Lower lobe of right lung (tissue), 2 donors: ENCODE measurements around the gene PRRT1. TPM values are rescaled to one million over a fixed set of nuclear protein-coding genes. Genes with fewer than 3 reads are reported as not detected.
"Not testable (repeated sequence)": the region's sequence is repeated elsewhere in the genome, so short reads cannot be mapped to it uniquely, and the experiment has no call there.

ENCODE experiments used
- ATAC-seq, 2 donors: fragments of 200-7000 bp; cut with Tn5 transposase; one replicate each; pipeline ENCODE4 v1.9.1; 2020 to 2022; ENCODE audit warnings: mild to moderate bottlenecking in 2 of 2, moderate library complexity in 2 of 2
- DNase-seq: peaks from one replicate; pipeline ENCODE4 v3.0.0-alpha.2; 2020
- H3K27ac ChIP-seq: fragments of 200-600 bp; one replicate; pipeline ENCODE4 v1.8.0; 2022
- H3K27me3 ChIP-seq: fragments of 200-600 bp; one replicate; pipeline ENCODE4 v1.8.0; 2022; ENCODE audit warnings: low read depth
- H3K36me3 ChIP-seq: fragments of 200-600 bp; one replicate; pipeline ENCODE4 v1.8.0; 2022; ENCODE audit warnings: mild to moderate bottlenecking
- H3K4me1 ChIP-seq: fragments of 200-600 bp; one replicate; pipeline ENCODE4 v1.8.0; 2022
- H3K4me3 ChIP-seq: fragments of 200-600 bp; one replicate; pipeline ENCODE4 v1.8.0; 2022; ENCODE audit warnings: mild to moderate bottlenecking
- H3K9me3 ChIP-seq: fragments of 200-600 bp; one replicate; pipeline ENCODE4 v1.8.0; 2022
- intact Hi-C: fragments of 100-400 bp; cut with DNase I; formaldehyde crosslinking; loops from one replicate; pipeline ENCODE4 v1.11.0; 2022
- microRNA-seq: library from miRNA; unstranded; fragments of <30 nt; microRNA quantifications from one replicate; pipeline ENCODE4 v1.2.0, GENCODE V29; 2020; ENCODE audit warnings: borderline number of aligned reads
- total RNA-seq: library from RNA; stranded (reverse); fragmentation: NEBNext Ultra II Directional; extraction: Animal tissue kit (Norgen Biotek cat#: 25700); gene quantifications from one replicate; pipeline ENCODE4 v1.2.1, GENCODE V29; 2021
- TF ChIP-seq, protein P1 (sequence below): fragments of 200-600 bp; IDR thresholded peaks from one replicate; pipeline ENCODE4 v1.8.0; 2022; ENCODE audit warnings: antibody characterized with exemption, mild to moderate bottlenecking
- donor health status: DM: no; HTN: yes; CAD: no; lungs with severe emphysema.

The PRRT1 gene
- total RNA-seq, 1 donor from 2014 or later, result 1.2 TPM

GRCh38 chr6:32105433-32105832 lies 46.3 kb downstream of the PRRT1 start:
- H3K4me1 ChIP-seq, result peaks cover 35% of the 10 kb centered on the region
- H3K27ac ChIP-seq, result no peak overlapping the region
- H3K36me3 ChIP-seq, result no peaks in the 10 kb centered on the region
- intact Hi-C loops, result no loop called here
- H3K27me3 ChIP-seq, result no peaks in the 10 kb centered on the region
- ATAC-seq, result no peak
- H3K9me3 ChIP-seq, result no peaks in the 10 kb centered on the region
- TF ChIP-seq, protein P1, sequence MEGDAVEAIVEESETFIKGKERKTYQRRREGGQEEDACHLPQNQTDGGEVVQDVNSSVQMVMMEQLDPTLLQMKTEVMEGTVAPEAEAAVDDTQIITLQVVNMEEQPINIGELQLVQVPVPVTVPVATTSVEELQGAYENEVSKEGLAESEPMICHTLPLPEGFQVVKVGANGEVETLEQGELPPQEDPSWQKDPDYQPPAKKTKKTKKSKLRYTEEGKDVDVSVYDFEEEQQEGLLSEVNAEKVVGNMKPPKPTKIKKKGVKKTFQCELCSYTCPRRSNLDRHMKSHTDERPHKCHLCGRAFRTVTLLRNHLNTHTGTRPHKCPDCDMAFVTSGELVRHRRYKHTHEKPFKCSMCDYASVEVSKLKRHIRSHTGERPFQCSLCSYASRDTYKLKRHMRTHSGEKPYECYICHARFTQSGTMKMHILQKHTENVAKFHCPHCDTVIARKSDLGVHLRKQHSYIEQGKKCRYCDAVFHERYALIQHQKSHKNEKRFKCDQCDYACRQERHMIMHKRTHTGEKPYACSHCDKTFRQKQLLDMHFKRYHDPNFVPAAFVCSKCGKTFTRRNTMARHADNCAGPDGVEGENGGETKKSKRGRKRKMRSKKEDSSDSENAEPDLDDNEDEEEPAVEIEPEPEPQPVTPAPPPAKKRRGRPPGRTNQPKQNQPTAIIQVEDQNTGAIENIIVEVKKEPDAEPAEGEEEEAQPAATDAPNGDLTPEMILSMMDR, result no peak
- DNase-seq, result no peak
- no peak overlapping the region for H3K4me3 ChIP-seq

DNA sequence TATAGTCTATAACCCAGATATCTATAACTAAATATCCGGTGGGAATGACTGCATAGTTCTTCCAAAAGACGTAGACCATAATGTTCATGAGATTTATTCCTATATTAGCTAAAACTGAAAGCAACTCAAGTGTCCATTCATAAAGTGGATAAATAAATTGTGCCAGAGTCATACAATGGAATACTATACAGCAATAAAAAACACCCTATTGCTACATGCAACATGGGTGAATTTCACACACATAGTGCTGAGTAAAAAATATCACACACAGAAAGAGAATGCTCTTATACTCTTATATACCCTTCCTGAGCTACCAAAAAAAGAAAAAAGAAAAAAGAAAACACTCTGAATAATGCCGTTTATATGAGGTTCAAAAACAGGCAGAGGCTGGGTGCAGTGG lies 49.5 kb downstream of the PRRT1 start:
- TF ChIP-seq, protein P1, result no peak
- Histone ChIP-seq H3K4me1 (peaks cover 14% of the 10 kb centered on the region), H3K27me3 (peaks cover 2% of the 10 kb centered on the region), H3K4me3 (no peak overlapping the region), H3K36me3 (peaks cover 3% of the 10 kb centered on the region), H3K27ac (no peak overlapping the region), H3K9me3 (no peaks in the 10 kb centered on the region)
- no peak for ATAC-seq
- intact Hi-C loops, result no loop called here
- no peak for DNase-seq

- not testable (repeated sequence) for ATAC-seq
Observed at GRCh38 chr6:32100251-32100650, 51.5 kb downstream of the PRRT1 start.

More at GRCh38 chr6:32100251-32100650, 51.5 kb downstream of the PRRT1 start:
- Histone ChIP-seq H3K36me3 (peaks cover 13% of the 10 kb centered on the region), H3K27me3 (peaks cover 22% of the 10 kb centered on the region)
- DNase-seq, H3K4me1 ChIP-seq, H3K4me3 ChIP-seq, intact Hi-C loops, H3K9me3 ChIP-seq, H3K27ac ChIP-seq: not testable (repeated sequence)

Small RNA genes lying within 50 kb of the gene (microRNA-seq; reads per million reads assigned to microRNA genes)
- gene MIR6721 (not detected), gene MIR6833 (not detected)

Other genes with a start within 250 kb of the PRRT1 start
- gene ZBTB12, start 249.9 kb downstream of the PRRT1 start, total RNA-seq, result 5.1 TPM
- 311 TPM for gene C2, start 224.2 kb downstream of the PRRT1 start, total RNA-seq
- 85.6 TPM for gene CFB, start 205.8 kb downstream of the PRRT1 start, total RNA-seq
- gene NELFE, start 193.0 kb downstream of the PRRT1 start, total RNA-seq, result 47.0 TPM
- 64.2 TPM for gene SKIC2, start 192.8 kb downstream of the PRRT1 start, total RNA-seq
- gene DXO, start 179.8 kb downstream of the PRRT1 start, total RNA-seq, result 16.5 TPM
- 175 TPM for gene C4A, start 169.9 kb downstream of the PRRT1 start, total RNA-seq
- gene C4B, start 137.1 kb downstream of the PRRT1 start, total RNA-seq, result 162 TPM
- 1.1 TPM for gene CYP21A2, start 113.5 kb downstream of the PRRT1 start, total RNA-seq
- gene TNXB, start 42.6 kb downstream of the PRRT1 start, total RNA-seq, result 120 TPM
- gene ATF6B, start 23.7 kb downstream of the PRRT1 start, total RNA-seq, result 83.7 TPM
- gene FKBPL, start 21.7 kb downstream of the PRRT1 start, total RNA-seq, result 5.8 TPM
- gene PPT2, start 2.2 kb upstream of the PRRT1 start, total RNA-seq, result 13.7 TPM
- 13.4 TPM for gene EGFL8, start 12.7 kb upstream of the PRRT1 start, total RNA-seq
- gene AGPAT1, start 24.1 kb upstream of the PRRT1 start, total RNA-seq, result 51.2 TPM
- 44.9 TPM for gene RNF5, start 26.5 kb upstream of the PRRT1 start, total RNA-seq
- 882 TPM for gene AGER, start 32.3 kb upstream of the PRRT1 start, total RNA-seq
- 89.2 TPM for gene PBX2, start 38.3 kb upstream of the PRRT1 start, total RNA-seq
- 76.2 TPM for gene GPSM3, start 40.7 kb upstream of the PRRT1 start, total RNA-seq
- gene NOTCH4, start 72.1 kb upstream of the PRRT1 start, total RNA-seq, result 63.6 TPM
- not detected for gene TSBP1, start 220.0 kb upstream of the PRRT1 start, total RNA-seq